Fibroblast of skin of left quadriceps (primary cell): Measurements from ENCODE around the gene SUV39H2.
"Not testable (repeated sequence)": the region's sequence is repeated elsewhere in the genome, so short reads cannot be mapped to it uniquely, and the experiment has no call there.

ENCODE experiments used
- DNase-seq, 2 experiments: peaks; one replicate each; pipeline ENCODE4 v3.0.0-alpha.2; 2013; ENCODE audit warnings: low read depth in 2 of 2

SUV39H2 gene

DNA sequence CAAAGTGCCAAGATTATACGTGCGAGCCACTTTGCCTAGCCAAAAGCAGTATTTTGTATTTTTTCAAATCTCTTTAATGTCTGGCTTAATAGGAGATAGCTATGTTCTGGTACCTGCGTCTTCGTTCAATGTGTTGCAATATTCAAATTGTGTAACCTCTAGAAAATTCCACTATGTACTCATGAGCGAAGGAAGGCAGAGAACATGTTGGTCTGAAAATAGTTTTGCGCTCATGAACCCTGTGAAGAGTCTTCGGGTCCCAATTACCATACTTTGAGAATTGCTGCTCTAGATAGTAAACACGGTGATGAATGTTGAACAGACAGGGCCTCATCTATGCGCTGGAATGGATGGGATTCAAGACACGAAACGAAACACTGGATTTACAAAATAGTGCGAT, 2.7 kb upstream of the SUV39H2 start:
- DNase-seq = no peak

DNA sequence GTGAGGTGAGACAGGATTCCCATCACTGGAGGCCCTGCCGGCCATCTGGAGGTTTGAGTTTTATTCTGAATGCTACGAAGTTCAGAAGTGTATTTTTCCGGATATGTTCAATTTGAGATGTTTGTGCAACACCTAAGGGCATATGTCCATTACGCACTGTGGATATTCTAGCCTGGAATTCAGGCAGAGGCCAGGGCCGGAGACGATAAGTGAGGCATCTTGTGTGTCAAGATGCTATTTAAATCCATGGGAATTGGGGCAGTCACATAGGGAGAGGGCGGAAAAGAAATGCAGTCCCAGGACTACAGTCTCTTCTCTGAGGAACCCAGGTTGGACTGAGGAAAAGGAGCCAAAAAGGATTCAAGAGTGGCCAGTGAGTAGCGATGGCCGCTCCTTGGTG, 1.9 kb upstream of the SUV39H2 start:
- DNase-seq = no peak

DNA sequence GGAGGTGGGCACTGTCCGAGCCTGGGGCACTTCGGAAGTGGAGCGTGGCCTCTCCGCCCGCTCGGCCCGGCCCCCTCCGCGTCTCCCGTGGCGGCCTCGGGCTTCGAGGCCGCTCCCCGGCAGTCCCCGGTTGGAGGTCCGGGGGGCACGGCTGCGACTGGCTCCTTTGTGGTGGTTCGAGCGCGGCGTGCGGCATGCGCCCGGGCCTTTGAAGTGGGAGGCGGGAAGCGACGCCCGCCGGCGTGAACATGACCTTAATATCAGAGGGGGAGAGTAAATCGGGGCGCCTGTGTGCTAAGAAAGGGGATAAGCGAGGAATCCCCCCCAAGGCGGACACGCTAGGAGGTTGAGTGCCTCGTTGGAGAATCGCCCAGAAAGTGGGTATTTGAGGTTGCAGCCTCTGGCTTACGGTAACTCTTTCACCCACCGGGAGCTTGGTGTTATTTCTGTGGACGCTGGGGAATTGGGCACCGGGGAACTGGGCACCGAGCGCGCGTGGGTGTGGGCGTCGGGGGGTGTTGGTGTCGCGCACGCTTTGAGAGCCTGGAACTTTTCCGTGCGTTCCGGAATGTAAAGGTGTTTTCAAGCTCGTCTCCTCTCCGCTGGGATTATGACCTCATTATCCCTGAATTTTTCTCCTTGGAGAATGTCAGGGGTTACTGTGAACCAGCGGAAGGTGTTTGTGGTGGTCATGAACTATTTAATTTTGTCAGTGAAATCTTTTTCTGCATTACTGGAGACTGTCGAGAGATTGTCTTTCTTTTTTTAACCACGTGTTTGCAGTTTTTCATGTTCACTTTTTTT, 660 bp downstream of the SUV39H2 start:
- no peak for DNase-seq

DNA sequence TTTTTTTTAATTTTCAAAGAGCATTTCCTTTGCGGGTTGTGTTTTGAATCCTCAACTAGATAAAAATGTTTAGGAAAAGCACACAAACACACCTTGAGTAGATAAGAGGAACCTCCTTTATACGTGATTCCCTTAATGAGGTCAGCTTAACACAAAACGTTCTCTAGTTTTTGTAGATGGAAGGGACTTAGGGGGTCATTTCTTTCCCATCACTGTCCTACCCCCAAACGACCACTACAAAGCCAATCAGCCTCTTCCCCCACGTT, 1.2 kb downstream of the SUV39H2 start:
- DNase-seq = no peak

DNA sequence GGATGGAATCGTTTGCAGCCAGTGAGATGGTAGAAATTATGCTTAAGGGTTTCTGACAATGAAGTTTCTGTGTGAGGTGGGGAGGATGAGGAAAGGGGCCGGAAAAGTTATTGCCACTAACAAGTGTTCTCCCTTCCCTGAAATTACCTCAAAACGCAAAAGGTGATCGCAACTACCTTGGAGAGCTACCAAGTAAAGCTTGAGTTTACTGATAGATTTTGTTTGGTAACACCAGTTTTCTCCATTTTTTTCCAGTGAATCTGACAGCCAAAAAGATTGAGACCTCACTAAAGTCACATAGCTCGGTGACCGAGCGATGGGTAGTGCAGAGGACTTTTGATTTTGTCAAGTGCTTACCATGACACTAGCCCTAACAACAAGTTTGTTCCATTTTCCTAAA, 1.6 kb downstream of the SUV39H2 start:
- DNase-seq = no peak

DNA sequence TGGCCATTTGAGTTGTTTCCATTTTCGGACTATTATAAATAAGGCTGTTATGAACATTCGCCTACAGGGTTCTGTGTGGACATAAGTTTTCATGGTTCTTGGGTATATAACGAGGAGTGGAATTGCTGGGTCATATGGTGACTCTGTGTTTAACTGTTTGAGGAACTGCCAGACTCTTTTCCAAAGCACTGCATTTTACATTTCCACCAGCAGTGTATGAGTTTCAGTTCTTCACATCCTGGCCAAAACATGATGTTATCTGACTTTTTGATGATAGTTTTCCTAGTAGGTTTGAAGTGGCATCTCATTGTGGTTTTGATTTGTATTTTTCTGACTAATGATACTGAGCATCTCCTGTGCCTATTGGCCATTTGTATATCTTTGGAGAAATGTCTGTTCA, 5.4 kb downstream of the SUV39H2 start:
- DNase-seq = no peak

DNA sequence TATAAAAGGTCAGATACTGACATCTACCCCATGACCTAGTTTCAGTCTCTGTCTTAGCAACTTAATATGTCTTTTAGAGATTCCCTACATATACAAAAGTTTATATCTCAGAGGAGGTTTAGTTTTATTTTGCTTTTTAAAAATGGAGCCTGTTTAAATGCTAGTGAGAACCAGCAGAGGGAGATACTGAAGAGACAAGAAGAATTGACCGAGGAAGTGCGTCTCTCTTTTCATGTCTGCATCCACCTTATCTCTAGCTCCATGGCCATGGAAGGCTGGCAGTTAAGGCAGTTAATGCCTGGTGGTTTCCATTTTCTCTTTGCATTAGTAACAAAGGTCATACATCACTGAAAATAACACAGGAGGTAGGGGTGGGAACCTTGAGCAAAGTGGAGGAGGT, 10.7 kb downstream of the SUV39H2 start:
- DNase-seq = no peak

DNA sequence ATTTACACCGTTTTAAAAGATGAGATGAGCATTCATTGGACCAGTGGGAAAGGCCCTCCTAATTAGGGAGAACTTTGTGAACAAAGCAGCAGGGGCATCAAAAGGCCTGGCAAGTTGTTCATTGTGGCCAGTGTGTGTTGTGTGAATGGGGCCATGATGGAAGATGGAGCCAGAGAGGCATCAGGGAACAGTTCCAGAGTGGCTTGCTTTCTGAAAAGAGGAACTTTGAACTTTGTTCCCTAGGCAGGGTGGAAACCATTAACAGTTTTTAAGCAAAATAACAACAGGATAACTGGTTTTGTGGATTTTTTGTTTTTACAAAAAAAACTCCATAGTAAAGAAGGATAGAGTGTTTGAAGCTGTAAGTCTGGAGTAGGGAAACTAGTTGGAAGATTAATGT, 12.5 kb downstream of the SUV39H2 start:
- no peak for DNase-seq

DNA sequence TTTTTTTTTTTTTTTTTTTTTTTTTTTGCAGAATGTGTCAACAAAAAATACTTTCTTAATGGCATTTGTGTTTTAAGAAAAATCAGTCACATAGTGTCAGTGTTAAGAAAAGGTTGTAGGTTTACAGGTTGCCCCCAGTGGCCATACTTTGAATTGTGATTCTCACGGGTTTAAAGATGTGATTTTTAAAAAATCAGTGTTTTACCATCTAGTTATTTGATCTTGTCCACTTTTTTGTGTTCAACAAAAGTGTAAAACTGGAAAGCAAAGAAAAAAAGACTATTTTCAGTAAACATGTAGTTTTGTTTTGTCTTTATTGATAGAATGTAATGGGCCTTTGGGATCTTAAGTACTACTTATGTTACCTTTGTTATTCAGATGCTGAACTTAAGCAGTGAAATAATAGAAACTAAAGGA, 25.7 kb downstream of the SUV39H2 start:
- peak in 1 of 2 experiments; percentile 4 for DNase-seq

DNA sequence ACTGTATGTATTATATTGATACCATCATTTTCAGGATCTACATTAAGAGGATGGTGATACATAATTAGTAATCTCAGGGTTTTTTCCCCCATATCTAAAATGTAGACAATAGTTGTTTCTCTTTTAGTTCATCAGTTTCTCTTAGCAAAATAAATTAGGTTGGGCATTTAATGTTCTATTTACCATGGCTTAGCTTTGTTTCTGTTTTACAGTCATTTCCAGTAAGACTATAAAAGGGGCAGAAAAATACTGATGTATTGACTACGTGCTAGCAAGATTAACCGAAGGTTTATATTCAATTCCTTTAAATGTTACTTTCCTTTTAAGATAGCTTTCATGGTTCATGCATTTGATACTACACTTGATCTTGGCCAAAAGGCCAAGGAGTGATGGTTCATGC, 26.2 kb downstream of the SUV39H2 start:
- DNase-seq = no peak

DNA sequence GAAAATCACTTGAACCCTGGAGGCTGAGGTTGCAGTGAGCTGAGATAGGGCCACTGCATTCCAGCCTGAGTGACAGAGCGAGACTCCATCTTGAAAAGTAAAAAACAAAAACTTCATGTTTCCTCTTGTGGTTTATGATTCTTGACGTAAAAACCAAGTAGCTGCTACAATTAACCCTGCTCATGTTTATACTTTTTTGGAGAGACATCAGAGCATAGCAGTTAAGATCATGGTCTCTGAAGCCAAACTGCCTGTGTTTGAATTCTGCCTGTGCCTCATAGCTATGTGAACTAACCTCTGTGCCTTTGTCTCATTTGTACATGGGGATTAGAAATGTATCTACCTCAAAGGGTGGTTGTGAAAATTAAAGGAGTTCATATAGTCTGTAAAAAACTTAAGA, 27.2 kb downstream of the SUV39H2 start:
- no peak for DNase-seq

DNA sequence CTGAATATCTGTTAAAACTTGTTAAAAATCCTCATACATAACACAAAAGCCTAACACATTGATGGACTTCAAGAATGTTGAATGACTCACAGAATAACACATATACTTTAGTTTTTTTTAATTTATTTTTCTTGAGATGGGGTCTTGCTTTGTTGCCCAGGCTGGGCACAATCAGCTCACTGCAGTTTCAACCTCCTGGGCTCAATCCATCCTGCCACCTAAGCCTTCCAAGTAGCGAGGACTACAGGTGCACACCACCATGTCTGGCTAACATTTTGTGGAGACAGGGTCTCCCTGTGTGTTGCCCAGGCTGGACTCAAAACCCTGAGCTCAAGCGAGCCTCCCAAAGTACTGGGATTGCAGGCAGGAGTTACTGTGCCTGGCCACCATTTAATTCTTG, 28.1 kb downstream of the SUV39H2 start:
- no peak for DNase-seq

DNA sequence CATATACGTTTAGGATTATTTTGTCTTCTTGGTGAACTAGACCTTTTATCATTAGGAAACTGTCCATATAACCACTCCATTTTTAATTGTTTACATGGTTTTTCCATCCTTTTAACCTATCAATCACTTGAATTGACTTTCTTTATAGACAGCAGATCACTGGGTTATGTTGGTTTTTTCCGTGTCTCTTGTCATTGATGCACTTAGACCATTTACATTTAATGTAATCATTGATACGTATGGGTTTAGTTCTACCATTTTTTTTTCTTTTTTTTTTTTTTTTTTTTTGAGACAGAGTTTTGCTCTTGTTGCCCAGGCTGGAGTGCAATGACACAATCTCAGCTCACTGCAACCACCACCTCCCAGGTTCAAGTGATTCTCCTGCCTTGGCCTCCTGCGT, 28.9 kb downstream of the SUV39H2 start:
- DNase-seq = not testable (repeated sequence)

DNA sequence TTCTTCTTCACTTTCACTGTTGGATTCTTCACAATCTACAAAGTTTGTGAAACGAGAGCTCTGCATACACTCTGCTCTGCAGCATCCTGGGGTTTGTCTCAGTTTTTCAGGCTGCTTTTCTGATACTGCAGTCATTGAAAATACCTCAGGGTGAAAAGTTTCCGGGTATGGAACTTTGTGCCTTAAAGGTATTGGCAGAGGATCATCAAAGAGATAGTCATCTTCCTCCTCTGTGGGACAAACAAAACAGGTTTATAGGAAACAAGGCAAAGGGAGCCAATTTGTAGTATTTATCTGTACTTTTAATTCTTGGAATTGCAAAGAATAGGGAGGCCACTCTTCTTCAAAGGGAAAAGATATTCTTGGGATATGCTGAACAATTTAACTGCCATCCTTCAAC, 30.4 kb downstream of the SUV39H2 start:
- no peak for DNase-seq

DNA sequence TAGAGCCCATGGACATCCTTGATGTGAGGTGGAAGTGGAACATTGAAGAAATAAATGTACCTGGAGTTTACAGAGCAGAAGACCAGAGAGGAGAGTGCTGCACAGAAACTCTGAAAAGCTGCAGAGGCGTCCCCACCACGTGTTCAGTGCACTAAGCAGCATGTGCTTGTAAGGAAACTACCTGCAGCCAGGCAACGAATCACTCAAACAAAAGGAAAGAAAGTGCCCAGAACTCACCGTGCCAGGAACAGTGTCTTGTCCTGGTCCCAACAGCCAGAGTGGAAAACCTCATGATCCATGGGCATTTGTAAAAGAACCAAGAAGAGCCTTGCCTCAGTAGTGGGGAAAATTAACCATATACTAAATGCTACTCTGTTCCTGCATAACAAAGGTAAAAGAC, 32.3 kb downstream of the SUV39H2 start:
- no peak for DNase-seq

DNA sequence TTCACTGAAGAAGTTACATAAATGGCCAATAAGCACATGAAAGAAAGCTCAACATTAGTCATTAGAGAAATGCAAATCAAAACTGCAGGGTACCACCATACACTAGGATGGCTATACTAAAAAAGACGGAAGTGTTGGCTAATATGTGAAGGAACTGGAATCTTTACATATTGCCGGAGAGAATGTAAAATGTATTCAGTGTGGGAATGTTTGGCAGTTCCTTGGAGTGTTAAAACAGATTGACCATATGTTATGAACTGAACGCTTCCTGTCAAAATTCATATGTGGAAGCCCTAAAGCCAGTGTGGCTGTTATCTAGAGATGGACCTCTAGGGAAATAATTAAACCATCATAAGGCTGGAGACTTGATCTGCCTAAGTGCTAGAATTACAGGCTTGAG, 33.1 kb downstream of the SUV39H2 start:
- DNase-seq = no peak

DNA sequence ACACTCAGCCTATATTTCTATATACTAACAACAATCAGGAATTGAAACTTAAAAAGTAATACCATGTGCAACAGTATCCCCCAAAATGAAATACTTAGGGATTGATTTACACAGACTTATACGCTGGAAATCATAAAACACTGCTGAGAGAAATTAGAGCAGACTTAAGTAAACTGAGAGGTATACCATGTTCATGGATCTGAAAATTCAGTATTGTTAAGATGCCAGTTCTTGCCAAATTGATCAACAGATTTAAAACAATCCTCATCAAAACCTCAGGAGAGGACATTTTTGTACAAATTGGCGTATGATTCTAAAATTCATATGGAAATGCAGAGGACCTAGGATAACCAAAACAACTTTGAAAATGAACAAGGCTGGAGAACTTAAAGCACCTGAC, 37.9 kb downstream of the SUV39H2 start:
- no peak for DNase-seq

DNA sequence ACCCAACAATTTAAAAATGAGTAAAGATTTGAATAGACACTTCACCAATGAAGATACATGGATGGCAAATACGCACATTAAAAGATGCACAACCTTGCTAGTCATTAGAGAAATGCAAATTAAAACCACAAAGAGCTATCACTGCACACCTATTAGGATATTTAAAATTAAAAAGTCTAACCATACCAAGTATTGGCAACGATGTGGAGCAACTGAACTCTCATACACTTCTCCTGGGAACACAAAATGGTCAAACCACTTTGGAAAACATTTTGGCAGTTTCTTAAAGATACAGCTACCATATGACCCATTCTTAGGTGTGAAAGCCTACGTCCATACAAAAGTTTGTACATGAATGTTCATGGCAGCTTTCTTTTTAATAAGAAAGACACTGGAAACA, 39.2 kb downstream of the SUV39H2 start:
- no peak for DNase-seq

DNA sequence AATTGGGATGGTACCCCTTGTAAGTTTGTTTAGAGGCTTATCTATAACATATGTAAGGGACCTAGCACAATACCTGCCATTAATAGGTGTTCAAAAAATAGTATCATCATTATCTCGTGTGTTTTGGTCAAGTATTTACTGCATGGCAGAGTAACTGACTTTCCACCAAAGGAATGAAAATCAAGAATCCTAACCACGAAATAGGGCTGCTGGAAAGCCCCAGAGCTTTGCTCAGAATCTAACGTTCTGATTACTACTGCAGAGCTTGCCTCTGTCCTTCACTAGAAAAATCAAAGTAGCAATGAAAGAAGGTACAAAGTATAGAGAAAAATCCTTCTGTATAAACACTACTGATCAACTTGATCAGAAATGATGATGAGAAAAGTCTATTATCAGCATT, 40.3 kb downstream of the SUV39H2 start:
- no peak for DNase-seq

DNA sequence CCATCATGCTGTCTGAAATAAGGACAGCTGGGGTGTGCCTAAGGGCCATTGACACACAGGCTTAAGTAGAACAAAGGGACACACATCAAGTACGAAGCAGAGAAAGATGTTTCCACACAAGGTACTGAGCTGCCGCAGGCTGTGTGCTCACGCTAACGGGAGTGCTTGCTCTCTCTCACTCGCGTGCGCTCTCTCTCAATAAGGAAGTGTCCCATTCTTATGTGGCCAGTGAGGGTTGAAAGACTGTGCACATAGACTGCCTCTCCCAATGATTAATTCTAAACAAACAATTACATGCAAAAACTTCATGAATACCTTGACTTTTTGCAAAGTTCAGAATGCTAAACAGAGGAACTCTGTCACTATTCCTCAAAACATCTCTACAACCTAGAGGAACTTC, 45.3 kb downstream of the SUV39H2 start:
- DNase-seq = no peak

DNA sequence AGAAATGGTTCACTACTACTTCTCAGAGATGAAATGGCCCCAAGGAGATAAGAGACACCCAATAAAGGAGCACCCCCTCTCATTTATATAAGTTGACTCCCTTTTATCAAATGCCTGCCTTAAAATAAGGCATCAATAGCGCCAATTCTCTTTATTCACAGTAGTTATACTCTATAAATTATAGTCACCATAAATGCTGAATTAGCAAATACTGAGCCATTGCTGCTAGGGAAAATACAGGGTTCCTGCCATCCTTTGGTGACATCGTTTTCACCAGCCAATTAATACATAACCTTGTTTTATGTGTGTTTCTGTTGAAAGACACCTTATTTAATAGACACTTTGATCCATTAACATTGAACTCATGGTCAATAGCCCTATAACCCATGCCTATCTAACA, 46.6 kb downstream of the SUV39H2 start:
- DNase-seq = no peak

DNA sequence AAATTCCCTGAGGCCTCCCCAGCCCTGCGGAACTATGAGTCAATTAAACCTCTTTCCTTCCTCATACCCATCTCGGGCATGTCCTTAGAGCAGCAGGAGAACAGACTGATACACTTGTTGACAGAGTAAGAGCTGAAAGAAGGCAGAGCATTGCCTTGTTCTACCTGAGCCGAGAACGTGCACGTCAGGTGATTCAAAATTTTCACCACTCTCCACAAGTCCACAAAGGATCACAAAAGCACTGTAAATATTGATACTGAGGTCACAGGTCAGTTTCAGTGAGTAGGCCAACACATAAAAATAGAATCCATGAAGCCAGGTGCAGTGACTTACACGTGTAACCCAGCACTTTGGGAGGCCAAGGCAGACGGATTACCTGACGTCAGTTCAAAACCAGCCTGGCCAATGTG, 47.4 kb downstream of the SUV39H2 start:
- DNase-seq = no peak

DNA sequence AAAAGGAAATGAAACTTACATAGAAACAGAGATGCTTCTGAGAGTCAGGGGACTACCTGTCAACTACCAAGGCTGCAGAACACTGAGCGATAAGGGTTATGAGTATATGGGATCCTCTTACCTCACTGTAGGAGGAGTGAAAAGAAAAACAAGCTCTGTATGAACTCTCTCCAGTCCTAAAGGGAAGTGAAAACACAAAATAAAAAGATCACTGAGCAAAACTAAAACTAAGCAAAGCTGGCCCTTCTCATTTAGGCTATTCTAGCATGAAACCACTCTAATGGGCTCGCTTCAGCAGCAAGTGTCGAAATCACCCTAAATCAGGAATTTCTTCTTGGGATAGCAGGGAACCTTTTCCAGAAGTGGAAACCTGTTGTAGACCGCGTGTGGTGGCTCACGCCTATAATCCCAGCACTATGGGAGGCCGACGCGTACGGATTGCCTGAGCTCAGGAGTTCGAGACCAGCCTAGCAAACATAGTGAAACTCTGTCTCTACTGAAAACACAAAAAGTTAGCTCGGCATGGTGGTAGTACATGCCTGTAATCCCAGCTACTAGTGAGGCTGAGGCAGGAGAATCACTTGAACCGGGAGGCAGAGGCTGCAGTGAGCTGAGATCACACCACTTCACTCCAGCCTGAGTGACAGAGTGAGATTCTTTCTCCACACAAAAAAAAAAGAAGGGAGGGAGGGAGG, 48.2 kb downstream of the SUV39H2 start:
- no peak for DNase-seq

DNA sequence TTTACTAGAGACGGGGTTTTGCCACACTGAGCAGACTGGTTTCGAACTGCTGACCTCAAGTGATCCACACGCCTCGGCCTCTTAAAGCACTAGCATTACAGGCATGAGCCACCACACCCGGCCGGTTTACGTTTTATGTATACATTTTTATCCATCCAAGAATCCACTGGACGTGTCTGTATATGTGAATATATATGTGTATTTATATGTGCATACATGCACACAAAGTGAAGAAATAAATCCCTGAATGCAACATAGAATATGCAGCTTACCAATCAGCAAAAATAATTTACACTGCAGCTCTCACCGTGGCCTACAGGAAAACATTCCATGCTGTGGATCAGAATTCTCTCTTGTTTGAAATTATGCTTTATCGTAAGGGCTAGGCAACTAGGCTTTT, 51.9 kb downstream of the SUV39H2 start:
- no peak for DNase-seq
